ENCODE data around the gene EGR1. TPM values are rescaled to one million over a fixed set of nuclear protein-coding genes. Genes with fewer than 3 reads are reported as not detected.

EGR1 gene
- total and polyA plus RNA-seq, 2 of the 4 experiments (the other 2 are of a cell fraction): 2.9 to 104 TPM

DNA sequence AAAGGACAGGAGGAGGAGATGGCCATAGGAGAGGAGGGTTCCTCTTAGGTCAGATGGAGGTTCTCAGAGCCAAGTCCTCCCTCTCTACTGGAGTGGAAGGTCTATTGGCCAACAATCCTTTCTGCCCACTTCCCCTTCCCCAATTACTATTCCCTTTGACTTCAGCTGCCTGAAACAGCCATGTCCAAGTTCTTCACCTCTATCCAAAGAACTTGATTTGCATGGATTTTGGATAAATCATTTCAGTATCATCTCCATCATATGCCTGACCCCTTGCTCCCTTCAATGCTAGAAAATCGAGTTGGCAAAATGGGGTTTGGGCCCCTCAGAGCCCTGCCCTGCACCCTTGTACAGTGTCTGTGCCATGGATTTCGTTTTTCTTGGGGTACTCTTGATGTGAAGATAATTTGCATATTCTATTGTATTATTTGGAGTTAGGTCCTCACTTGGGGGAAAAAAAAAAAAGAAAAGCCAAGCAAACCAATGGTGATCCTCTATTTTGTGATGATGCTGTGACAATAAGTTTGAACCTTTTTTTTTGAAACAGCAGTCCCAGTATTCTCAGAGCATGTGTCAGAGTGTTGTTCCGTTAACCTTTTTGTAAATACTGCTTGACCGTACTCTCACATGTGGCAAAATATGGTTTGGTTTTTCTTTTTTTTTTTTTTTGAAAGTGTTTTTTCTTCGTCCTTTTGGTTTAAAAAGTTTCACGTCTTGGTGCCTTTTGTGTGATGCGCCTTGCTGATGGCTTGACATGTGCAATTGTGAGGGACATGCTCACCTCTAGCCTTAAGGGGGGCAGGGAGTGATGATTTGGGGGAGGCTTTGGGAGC, 3.1 kb downstream of the EGR1 start:
- in situ Hi-C loops (cut with MboI; ENCODE audit: low sequenced_read_pairs): no loop called here
- Histone ChIP-seq H2AK9ac (replicated peaks; ENCODE audit: low read depth, low read length, poor library complexity) (peak overlapping the region; percentile 56), H2AK5ac (ENCODE audit: low read depth, low read length) (no peak overlapping the region), H3K79me1 (ENCODE audit: low read depth in 1 of 2, low read length in 2 of 2) (peaks cover 10 to 36% of the 10 kb centered on the region in 2 experiments), H2BK5ac (ENCODE audit: low read depth, low read length, poor library complexity, severe bottlenecking) (no peak overlapping the region), H3K27ac (ENCODE audit: insufficient read depth, low read length) (no peak overlapping the region), H2BK15ac (ENCODE audit: low read depth, low read length) (no peak overlapping the region), H2BK120ac (ENCODE audit: low read depth, low read length) (no peak overlapping the region), H4K5ac (ENCODE audit: low read depth, low read length) (no peak overlapping the region), H3K18ac (ENCODE audit: low read depth, low read length) (no peak overlapping the region), H3K9ac (ENCODE audit: low read depth, low read length) (no peak overlapping the region), H3K4me2 (ENCODE audit: low read depth, low read length) (peak overlapping the region; percentile 75), H3K27me3 (ENCODE audit: control insufficient read depth, insufficient read depth, low read length) (no peaks in the 10 kb centered on the region), H3K4ac (ENCODE audit: low read depth, low read length) (no peak overlapping the region), H4K91ac (ENCODE audit: insufficient read depth, low read depth, low read length) (no peak overlapping the region), H3K14ac (replicated peaks; ENCODE audit: low read depth, low read length) (no peak overlapping the region), H4K8ac (ENCODE audit: low read depth in 2 of 2, low read length in 2 of 2) (no peak overlapping the region), H2BK20ac (ENCODE audit: low read depth, low read length) (no peak overlapping the region), H3K9me3 (ENCODE audit: control insufficient read depth, insufficient read depth, low read length) (no peaks in the 10 kb centered on the region), H3K36me3 (ENCODE audit: control insufficient read depth, insufficient read depth, low read length) (peaks cover 18% of the 10 kb centered on the region), H3K23ac (ENCODE audit: low read depth, low read length) (peak overlapping the region; percentile 22; the same call in 1 of the 2 replicates), H3K56ac (ENCODE audit: extremely low read depth, insufficient read depth, low read length) (no peak overlapping the region), H3K4me3 (ENCODE audit: insufficient read depth, low read depth, low read length) (no peak overlapping the region), H3K4me1 (ENCODE audit: control insufficient read depth, insufficient read depth, low read length) (peaks cover 11% of the 10 kb centered on the region; the same call in 1 of the 2 replicates), H4K20me1 (ENCODE audit: insufficient read depth, low read length) (peaks cover 56% of the 10 kb centered on the region), H2AFZ (replicated peaks; ENCODE audit: low read length, poor library complexity) (no peak overlapping the region), H3K9me1 (ENCODE audit: insufficient read depth, low read length) (peaks cover 21% of the 10 kb centered on the region)
- peak; percentile 54 for DNase-seq
- 83% methylated on average over 2 of the region's 7 CpGs; no CpG with 5 or more reads in 1 of the 2 experiments for whole genome bisulfite sequencing, 2 experiments (ENCODE audit: extremely low coverage in 2 of 2, insufficient read length in 1 of 2)
- ChIA-PET CTCF (interaction anchor here (0.7 kb wide), 1 partner anchor 18 kb away, joined by 3 read pairs; no protein-coding TSS in a partner anchor), POLR2A (ENCODE audit: unreplicated experiment) (no interaction called here)
- dilution Hi-C loops (cut with HindIII; ENCODE audit: low sequenced_read_pairs, unreplicated experiment): no loop called here
- ATAC-seq (ENCODE audit: low read depth): no peak
- intact Hi-C loops (cut with micrococcal nuclease): no loop called here
- no TSS peak for BruUV-seq (replicated peaks)
- TF ChIP-seq, protein P1, sequence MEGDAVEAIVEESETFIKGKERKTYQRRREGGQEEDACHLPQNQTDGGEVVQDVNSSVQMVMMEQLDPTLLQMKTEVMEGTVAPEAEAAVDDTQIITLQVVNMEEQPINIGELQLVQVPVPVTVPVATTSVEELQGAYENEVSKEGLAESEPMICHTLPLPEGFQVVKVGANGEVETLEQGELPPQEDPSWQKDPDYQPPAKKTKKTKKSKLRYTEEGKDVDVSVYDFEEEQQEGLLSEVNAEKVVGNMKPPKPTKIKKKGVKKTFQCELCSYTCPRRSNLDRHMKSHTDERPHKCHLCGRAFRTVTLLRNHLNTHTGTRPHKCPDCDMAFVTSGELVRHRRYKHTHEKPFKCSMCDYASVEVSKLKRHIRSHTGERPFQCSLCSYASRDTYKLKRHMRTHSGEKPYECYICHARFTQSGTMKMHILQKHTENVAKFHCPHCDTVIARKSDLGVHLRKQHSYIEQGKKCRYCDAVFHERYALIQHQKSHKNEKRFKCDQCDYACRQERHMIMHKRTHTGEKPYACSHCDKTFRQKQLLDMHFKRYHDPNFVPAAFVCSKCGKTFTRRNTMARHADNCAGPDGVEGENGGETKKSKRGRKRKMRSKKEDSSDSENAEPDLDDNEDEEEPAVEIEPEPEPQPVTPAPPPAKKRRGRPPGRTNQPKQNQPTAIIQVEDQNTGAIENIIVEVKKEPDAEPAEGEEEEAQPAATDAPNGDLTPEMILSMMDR (conservative IDR thresholded peaks at IDR 0.05; ENCODE audit: low read depth, low read length): no peak
- no peak for TF ChIP-seq MXI1 (IDR thresholded peaks at IDR 0.05; ENCODE audit: borderline replicate concordance, low read depth, low read length)
- TF ChIP-seq BHLHE40 (IDR thresholded peaks at IDR 0.05; ENCODE audit: low read depth, low read length): peak; percentile 22; the same call in 1 of the 2 replicates
- no peak for TF ChIP-seq RAD21 (IDR thresholded peaks at IDR 0.05; ENCODE audit: low read length)
- no peak for TF ChIP-seq MAZ (IDR thresholded peaks at IDR 0.05; ENCODE audit: borderline replicate concordance, low read depth, low read length)
- no peak for TF ChIP-seq RCOR1 (IDR thresholded peaks at IDR 0.05; ENCODE audit: insufficient replicate concordance, low read length)
- no peak; the same call in none of the 2 replicates for TF ChIP-seq NFE2L2 (IDR thresholded peaks at IDR 0.05; ENCODE audit: low read depth, low read length)
- no peak for TF ChIP-seq RFX5 (IDR thresholded peaks at IDR 0.05; ENCODE audit: low read depth, low read length)
- TF ChIP-seq, protein P2, sequence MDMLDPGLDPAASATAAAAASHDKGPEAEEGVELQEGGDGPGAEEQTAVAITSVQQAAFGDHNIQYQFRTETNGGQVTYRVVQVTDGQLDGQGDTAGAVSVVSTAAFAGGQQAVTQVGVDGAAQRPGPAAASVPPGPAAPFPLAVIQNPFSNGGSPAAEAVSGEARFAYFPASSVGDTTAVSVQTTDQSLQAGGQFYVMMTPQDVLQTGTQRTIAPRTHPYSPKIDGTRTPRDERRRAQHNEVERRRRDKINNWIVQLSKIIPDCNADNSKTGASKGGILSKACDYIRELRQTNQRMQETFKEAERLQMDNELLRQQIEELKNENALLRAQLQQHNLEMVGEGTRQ (IDR thresholded peaks at IDR 0.05; ENCODE audit: low read depth, low read length): 0 out of 2 replicates have a peak, but pooled peaks have one; percentile 44
- 0 out of 2 replicates have a peak, but pooled peaks have one; percentile 1 for TF ChIP-seq FOS (IDR thresholded peaks at IDR 0.05; ENCODE audit: low read depth, low read length)
- no peak for TF ChIP-seq CHD1 (IDR thresholded peaks at IDR 0.05; ENCODE audit: low read depth, low read length)
- TF ChIP-seq MAFK (IDR thresholded peaks at IDR 0.05; ENCODE audit: low read depth, low read length): no peak
- TF ChIP-seq, protein P3, sequence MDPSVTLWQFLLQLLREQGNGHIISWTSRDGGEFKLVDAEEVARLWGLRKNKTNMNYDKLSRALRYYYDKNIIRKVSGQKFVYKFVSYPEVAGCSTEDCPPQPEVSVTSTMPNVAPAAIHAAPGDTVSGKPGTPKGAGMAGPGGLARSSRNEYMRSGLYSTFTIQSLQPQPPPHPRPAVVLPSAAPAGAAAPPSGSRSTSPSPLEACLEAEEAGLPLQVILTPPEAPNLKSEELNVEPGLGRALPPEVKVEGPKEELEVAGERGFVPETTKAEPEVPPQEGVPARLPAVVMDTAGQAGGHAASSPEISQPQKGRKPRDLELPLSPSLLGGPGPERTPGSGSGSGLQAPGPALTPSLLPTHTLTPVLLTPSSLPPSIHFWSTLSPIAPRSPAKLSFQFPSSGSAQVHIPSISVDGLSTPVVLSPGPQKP (IDR thresholded peaks at IDR 0.05; ENCODE audit: borderline replicate concordance, low read depth, low read length): no peak

Measured in IMR-90 (cell line).